ENCODE data around the gene TSC2. TPM values are rescaled to one million over a fixed set of nuclear protein-coding genes. Genes with fewer than 3 reads are reported as not detected.

TSC2 gene
- total and polyA plus RNA-seq, 2 of the 13 experiments (the other 11 are each of a cell fraction or from before 2014, with no cell fraction given) = 19.6 to 40.4 TPM

DNA sequence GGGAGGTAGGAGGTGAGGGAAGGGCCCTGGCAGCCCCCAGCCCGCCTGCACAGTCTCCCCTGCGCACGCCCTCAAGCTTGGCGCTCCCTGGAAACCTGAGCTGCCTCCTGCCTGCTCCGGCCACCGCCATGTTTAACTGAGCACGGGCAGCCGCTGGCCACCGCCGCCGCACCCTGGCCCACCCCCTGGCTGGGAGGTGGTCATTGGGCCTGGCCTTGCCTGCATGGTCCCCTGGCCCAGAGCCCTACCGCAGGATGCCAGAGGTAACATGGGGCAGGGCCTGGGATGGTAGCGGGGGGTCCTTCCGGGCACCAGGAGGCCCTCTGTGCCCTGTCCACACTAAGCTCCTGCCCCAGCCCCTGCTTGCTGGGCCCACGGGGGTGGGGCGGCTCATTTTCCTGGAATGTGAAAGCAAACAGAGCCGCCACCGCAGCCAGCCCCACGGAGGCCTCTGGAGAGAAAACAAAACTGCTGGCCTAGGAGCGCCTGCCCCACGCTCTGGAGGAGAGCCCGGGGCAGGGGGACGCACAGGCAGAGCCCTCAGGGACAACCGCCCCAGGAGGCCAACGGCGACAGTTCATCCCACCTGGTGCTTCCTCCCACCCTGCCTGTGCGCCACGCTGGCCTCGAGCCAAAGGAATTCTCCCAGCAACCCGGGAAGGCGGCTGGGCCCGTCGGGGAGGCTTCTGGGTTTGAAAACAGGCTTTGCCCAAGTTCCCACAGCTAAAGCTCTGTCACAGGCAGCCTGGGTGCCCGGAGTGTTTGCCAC is 12.2 kb upstream of the TSC2 start (continued):
- TF ChIP-seq HIVEP1 (CRISPR knock-in tag; IDR thresholded peaks at IDR 0.05) (peak; percentile 70), CHD4 (IDR thresholded peaks at IDR 0.05; ENCODE audit: borderline replicate concordance, low read length) (no peak), SRSF1 (optimal IDR thresholded peaks at IDR 0.05; ENCODE audit: low read depth, low read length) (peak; percentile 90), ZNF235 (CRISPR knock-in tag; IDR thresholded peaks at IDR 0.05; ENCODE audit: borderline replicate concordance) (peak; percentile 61; the same call in 1 of the 2 replicates), MEF2D (CRISPR knock-in tag; IDR thresholded peaks at IDR 0.05) (no peak; the same call in 1 of the 2 replicates), RBFOX2 (IDR thresholded peaks at IDR 0.05; ENCODE audit: low read depth, low read length) (peak; percentile 96), FOXC1 (CRISPR knock-in tag; IDR thresholded peaks at IDR 0.05; ENCODE audit: borderline replicate concordance) (no peak), TCF12 (IDR thresholded peaks at IDR 0.05) (no peak), TCF12 (CRISPR knock-in tag; IDR thresholded peaks at IDR 0.05) (no peak), ZKSCAN5 (CRISPR knock-in tag; IDR thresholded peaks at IDR 0.05) (no peak), POLR2G (IDR thresholded peaks at IDR 0.05; ENCODE audit: low read depth, low read length) (peak; percentile 90), ZNF781 (CRISPR knock-in tag; IDR thresholded peaks at IDR 0.05; ENCODE audit: borderline replicate concordance, not compliant biosample characterization) (peak; percentile 73), SMARCC2 (IDR thresholded peaks at IDR 0.05) (no peak), TMF1 (CRISPR knock-in tag; IDR thresholded peaks at IDR 0.05; ENCODE audit: low read depth) (no peak), TAF1 (CRISPR knock-in tag; IDR thresholded peaks at IDR 0.05) (peak; percentile 86), ZNF737 (CRISPR knock-in tag; IDR thresholded peaks at IDR 0.05; ENCODE audit: borderline replicate concordance) (0 out of 2 replicates have a peak, but pooled peaks have one; percentile 12), MIER2 (CRISPR knock-in tag; IDR thresholded peaks at IDR 0.05) (no peak), ZNF431 (CRISPR knock-in tag; IDR thresholded peaks at IDR 0.05; ENCODE audit: borderline replicate concordance, low read depth) (0 out of 2 replicates have a peak, but pooled peaks have one; percentile 42)
- TF ChIP-seq, protein P1, sequence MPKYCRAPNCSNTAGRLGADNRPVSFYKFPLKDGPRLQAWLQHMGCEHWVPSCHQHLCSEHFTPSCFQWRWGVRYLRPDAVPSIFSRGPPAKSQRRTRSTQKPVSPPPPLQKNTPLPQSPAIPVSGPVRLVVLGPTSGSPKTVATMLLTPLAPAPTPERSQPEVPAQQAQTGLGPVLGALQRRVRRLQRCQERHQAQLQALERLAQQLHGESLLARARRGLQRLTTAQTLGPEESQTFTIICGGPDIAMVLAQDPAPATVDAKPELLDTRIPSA (CRISPR knock-in tag; IDR thresholded peaks at IDR 0.05; ENCODE audit: borderline replicate concordance) = peak; percentile 79; the same call in 1 of the 2 replicates
- TF ChIP-seq, protein P2, sequence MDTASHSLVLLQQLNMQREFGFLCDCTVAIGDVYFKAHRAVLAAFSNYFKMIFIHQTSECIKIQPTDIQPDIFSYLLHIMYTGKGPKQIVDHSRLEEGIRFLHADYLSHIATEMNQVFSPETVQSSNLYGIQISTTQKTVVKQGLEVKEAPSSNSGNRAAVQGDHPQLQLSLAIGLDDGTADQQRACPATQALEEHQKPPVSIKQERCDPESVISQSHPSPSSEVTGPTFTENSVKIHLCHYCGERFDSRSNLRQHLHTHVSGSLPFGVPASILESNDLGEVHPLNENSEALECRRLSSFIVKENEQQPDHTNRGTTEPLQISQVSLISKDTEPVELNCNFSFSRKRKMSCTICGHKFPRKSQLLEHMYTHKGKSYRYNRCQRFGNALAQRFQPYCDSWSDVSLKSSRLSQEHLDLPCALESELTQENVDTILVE (CRISPR knock-in tag; IDR thresholded peaks at IDR 0.05) = peak; percentile 87
- TF ChIP-seq, protein P3, sequence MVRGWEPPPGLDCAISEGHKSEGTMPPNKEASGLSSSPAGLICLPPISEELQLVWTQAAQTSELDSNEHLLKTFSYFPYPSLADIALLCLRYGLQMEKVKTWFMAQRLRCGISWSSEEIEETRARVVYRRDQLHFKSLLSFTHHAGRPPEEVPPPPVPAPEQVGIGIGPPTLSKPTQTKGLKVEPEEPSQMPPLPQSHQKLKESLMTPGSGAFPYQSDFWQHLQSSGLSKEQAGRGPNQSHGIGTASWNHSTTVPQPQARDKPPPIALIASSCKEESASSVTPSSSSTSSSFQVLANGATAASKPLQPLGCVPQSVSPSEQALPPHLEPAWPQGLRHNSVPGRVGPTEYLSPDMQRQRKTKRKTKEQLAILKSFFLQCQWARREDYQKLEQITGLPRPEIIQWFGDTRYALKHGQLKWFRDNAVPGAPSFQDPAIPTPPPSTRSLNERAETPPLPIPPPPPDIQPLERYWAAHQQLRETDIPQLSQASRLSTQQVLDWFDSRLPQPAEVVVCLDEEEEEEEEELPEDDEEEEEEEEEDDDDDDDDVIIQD (CRISPR knock-in tag; IDR thresholded peaks at IDR 0.05; ENCODE audit: low read depth) = no peak
- TF ChIP-seq, protein P4, sequence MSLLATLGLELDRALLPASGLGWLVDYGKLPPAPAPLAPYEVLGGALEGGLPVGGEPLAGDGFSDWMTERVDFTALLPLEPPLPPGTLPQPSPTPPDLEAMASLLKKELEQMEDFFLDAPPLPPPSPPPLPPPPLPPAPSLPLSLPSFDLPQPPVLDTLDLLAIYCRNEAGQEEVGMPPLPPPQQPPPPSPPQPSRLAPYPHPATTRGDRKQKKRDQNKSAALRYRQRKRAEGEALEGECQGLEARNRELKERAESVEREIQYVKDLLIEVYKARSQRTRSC (CRISPR knock-in tag; IDR thresholded peaks at IDR 0.05; ENCODE audit: low read depth) = no peak
- TF ChIP-seq, protein P5, sequence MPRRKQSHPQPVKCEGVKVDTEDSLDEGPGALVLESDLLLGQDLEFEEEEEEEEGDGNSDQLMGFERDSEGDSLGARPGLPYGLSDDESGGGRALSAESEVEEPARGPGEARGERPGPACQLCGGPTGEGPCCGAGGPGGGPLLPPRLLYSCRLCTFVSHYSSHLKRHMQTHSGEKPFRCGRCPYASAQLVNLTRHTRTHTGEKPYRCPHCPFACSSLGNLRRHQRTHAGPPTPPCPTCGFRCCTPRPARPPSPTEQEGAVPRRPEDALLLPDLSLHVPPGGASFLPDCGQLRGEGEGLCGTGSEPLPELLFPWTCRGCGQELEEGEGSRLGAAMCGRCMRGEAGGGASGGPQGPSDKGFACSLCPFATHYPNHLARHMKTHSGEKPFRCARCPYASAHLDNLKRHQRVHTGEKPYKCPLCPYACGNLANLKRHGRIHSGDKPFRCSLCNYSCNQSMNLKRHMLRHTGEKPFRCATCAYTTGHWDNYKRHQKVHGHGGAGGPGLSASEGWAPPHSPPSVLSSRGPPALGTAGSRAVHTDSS (CRISPR knock-in tag; conservative IDR thresholded peaks at IDR 0.05) = no peak
